GM21360 (cell line): ENCODE data around the gene ATP8B2.

Experiments
- ATAC-seq: cut with Tn5 transposase; IDR thresholded peaks from one replicate; pipeline ENCODE4 v1.9.1; 2021; ENCODE audit warnings: mild to moderate bottlenecking, moderate library complexity; ENCODE audit not compliant: unreplicated experiment

ATP8B2 gene

DNA sequence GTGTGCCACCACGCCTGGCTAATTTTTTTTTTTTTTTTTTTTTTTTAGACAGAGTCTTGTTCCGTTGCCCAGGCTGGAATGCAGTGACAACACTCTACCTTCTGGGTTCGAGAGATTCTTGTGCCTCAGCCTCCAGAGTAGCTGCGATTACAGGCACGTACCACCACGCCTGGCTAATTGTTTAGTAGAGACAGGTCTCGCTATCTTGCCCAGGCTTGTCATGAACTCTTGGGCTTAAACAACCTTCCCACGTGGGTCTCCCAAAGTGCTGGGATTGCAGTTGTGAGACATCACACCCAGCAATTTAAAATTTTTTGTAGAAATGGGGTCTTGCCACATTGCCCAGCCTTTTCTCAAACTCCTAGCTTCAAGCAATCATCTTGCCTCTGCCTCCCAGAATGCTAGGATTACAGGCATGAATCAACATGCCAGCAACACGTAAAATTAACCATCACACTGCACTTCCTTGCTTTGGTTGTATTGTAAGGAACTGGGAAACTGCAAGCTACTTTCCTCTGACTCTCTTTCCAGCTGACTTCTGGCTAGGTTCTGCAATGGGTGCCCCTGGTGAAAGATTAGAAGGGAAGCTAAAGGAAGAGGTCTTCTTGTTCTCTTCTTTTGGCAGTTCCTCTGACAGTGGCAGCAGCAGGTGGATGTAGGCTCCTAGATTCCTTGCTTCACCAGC, 65.9 kb downstream of the ATP8B2 start:
- ATAC-seq, result no peak

DNA sequence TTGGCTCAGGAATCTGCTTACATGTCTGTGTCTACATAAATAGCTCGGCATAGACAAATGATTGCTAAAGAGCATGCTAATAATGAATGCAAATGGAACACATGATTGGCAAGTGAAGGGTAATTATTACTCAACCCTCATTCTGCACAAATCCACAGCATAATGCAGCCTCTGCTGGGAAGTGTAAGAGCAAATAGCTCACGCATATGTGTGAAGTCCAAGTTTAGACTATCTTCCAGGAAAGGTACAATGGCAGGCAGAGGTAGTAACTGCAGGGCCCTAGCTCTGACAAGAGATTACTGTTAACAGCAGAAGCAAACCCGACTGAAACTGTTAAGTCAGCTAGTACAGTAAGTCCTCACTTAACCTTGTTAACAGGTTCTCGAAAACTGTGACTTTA, 72.8 kb downstream of the ATP8B2 start:
- ATAC-seq, result no peak

DNA sequence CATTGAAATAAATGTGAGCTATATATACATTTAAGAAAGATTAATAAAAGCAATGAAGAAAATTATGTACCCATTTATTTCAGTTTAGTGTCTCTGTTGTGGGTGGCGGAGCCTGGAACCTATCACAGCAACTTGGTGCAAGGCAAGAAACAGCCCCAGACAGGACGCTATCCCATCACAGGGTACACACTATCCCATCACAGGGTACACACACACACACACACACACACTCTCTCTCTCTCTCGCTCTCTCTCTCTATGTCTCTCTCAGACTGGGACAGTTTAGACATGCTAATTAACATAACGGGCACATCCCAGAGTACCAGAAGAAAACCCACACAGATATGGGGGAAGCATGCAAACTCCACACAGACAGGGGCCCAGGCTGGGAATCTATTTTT, 73.4 kb downstream of the ATP8B2 start:
- ATAC-seq, result no peak

DNA sequence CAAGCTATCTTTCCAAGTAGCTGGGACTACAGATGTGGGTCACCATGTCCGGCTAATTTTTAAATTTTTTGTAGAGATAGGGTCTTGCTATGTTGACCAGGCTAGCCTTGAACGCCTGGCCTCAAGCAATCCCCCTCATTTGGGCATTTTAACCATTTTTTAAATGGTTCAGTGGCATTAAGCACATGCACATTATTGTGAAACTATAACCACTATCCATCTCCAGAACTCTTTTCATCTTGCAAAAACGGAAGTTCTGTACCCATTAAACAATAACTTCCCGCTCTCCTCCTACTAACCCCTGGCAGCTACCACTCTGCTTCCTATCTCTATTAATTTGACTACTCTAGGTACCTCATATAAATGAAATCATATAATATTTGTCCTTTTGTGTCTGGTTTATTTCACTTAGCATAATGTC, 75.1 kb downstream of the ATP8B2 start:
- no peak for ATAC-seq
